Midbrain (tissue), 1 donor: Measurements from ENCODE around the gene ITSN2.

Experiments
- DNase-seq: peaks from one replicate; lab custom pipeline; 2025; lab: John Stamatoyannopoulos, UW

The ITSN2 gene

GRCh38 chr2:24179683-24180082 lies 180.7 kb downstream of the ITSN2 start:
- DNase-seq, result no peak

- DNase-seq, result no peak
These were observed 184.0 kb downstream of the ITSN2 start for GRCh38 chr2:24176326-24176725.

- no peak for DNase-seq
These were observed 184.6 kb downstream of the ITSN2 start for GRCh38 chr2:24175631-24176187.

GRCh38 chr2:24174851-24175277 lies 185.5 kb downstream of the ITSN2 start, which contains the start of gene FAM228A:
Gene FAM228A (plus strand): TSS chr2:24175053. CDS start chr2:24175481, 428 bp downstream.
- DNase-seq, result no peak

- no peak for DNase-seq
These were observed 191.3 kb downstream of the ITSN2 start for GRCh38 chr2:24169023-24169422.

- DNase-seq, result no peak
These were observed 195.8 kb downstream of the ITSN2 start for GRCh38 chr2:24164416-24164973.

- DNase-seq, result no peak
These were observed 196.7 kb downstream of the ITSN2 start for GRCh38 chr2:24163601-24164000.

GRCh38 chr2:24163186-24163585 lies 197.2 kb downstream of the ITSN2 start:
- DNase-seq, result no peak

- no peak for DNase-seq
These were observed 197.8 kb downstream of the ITSN2 start for GRCh38 chr2:24162494-24162893.

GRCh38 chr2:24160761-24161160 lies 199.6 kb downstream of the ITSN2 start:
- no peak for DNase-seq

GRCh38 chr2:24159708-24160107 lies 200.6 kb downstream of the ITSN2 start:
- DNase-seq, result no peak

GRCh38 chr2:24158131-24158530 lies 202.2 kb downstream of the ITSN2 start:
- no peak for DNase-seq

GRCh38 chr2:24153478-24153877 lies 206.9 kb downstream of the ITSN2 start:
- DNase-seq, result no peak
